H9 (cell line): ENCODE measurements around the gene C16orf74. TPM values are rescaled to one million over a fixed set of nuclear protein-coding genes. Genes with fewer than 3 reads are reported as not detected.

ENCODE experiments used
- DNase-seq: peaks from one replicate; pipeline ENCODE4 v3.0.0-alpha.2; 2017
- H2AFZ ChIP-seq: one replicate; pipeline ENCODE4 v1.6.1; 2013; ENCODE audit warnings: mild to moderate bottlenecking, low read length, control low read depth, moderate library complexity
- H2AK5ac ChIP-seq: 2 replicates; pipeline ENCODE4 v1.6.1; 2013; ENCODE audit warnings: low read length, control low read depth, mixed read lengths; ENCODE audit not compliant: insufficient read length
- H2BK120ac ChIP-seq: one replicate; pipeline ENCODE4 v1.6.1; 2013; ENCODE audit warnings: low read depth, mild to moderate bottlenecking, low read length, control low read depth, inconsistent platforms; ENCODE audit not compliant: poor library complexity, severe bottlenecking
- H2BK12ac ChIP-seq: 2 replicates; pipeline ENCODE4 v1.6.1; 2013; ENCODE audit warnings: low read length, control low read depth, mixed read lengths, low read depth; ENCODE audit not compliant: insufficient read length
- H2BK15ac ChIP-seq: 2 replicates; pipeline ENCODE4 v1.6.1; 2013; ENCODE audit warnings: low read depth, low read length, control low read depth
- H2BK20ac ChIP-seq: one replicate; pipeline ENCODE4 v1.6.1; 2013; ENCODE audit warnings: low read depth, mild to moderate bottlenecking, low read length, control low read depth, inconsistent platforms; ENCODE audit not compliant: poor library complexity, severe bottlenecking
- H2BK5ac ChIP-seq: 2 replicates; pipeline ENCODE4 v1.6.1; 2013; ENCODE audit warnings: low read length, control low read depth, mixed read lengths; ENCODE audit not compliant: insufficient read length
- H3K14ac ChIP-seq: 2 replicates; pipeline ENCODE4 v1.6.1; 2013; ENCODE audit warnings: low read length, control low read depth; ENCODE audit not compliant: insufficient read depth
- H3K18ac ChIP-seq: 2 replicates; pipeline ENCODE4 v1.6.1; 2013; ENCODE audit warnings: low read depth, mild to moderate bottlenecking, mixed read lengths, low read length, control low read depth; ENCODE audit not compliant: insufficient read length
- H3K23ac ChIP-seq: 2 replicates; pipeline ENCODE4 v1.6.1; 2013; ENCODE audit warnings: low read length, control low read depth, mixed read lengths, low read depth; ENCODE audit not compliant: insufficient read length
- H3K23me2 ChIP-seq: 2 replicates; pipeline ENCODE4 v1.6.1; 2013; ENCODE audit warnings: low read depth, mild to moderate bottlenecking, mixed read lengths, low read length, control low read depth; ENCODE audit not compliant: insufficient read length, poor library complexity, severe bottlenecking
- H3K27ac ChIP-seq: 2 replicates; pipeline ENCODE4 v1.5.1; 2013; ENCODE audit warnings: low read length, control low read depth, mixed read lengths, low read depth; ENCODE audit not compliant: insufficient read length
- H3K27me3 ChIP-seq: 2 replicates; pipeline ENCODE4 v1.6.1; 2013; ENCODE audit warnings: low read length, control low read depth, inconsistent platforms; ENCODE audit not compliant: insufficient read depth
- H3K4ac ChIP-seq: 2 replicates; pipeline ENCODE4 v1.6.1; 2013; ENCODE audit warnings: low read depth, mild to moderate bottlenecking, control low read depth, inconsistent platforms, low read length, moderate library complexity
- H3K4me1 ChIP-seq: 2 replicates; pipeline ENCODE4 v1.6.1; 2013; ENCODE audit warnings: low read length, control low read depth, inconsistent platforms; ENCODE audit not compliant: insufficient read depth
- H3K4me2 ChIP-seq: 2 replicates; pipeline ENCODE4 v1.6.1; 2013; ENCODE audit warnings: low read length, control low read depth, mixed read lengths; ENCODE audit not compliant: insufficient read length, insufficient read depth
- H3K56ac ChIP-seq: 2 replicates; pipeline ENCODE4 v1.6.1; 2013; ENCODE audit warnings: low read depth, mild to moderate bottlenecking, mixed read lengths, low read length, control low read depth; ENCODE audit not compliant: insufficient read length
- H3K79me1 ChIP-seq: 2 replicates; pipeline ENCODE4 v1.6.1; 2013; ENCODE audit warnings: low read depth, mild to moderate bottlenecking, moderate library complexity, low read length, control low read depth, inconsistent platforms; ENCODE audit not compliant: insufficient read depth, poor library complexity, severe bottlenecking
- H3K79me2 ChIP-seq: 2 replicates; pipeline ENCODE4 v1.6.1; 2013; ENCODE audit warnings: low read length, control low read depth, inconsistent platforms; ENCODE audit not compliant: insufficient read depth
- H3K9ac ChIP-seq: 2 replicates; pipeline ENCODE4 v1.6.1; 2013; ENCODE audit warnings: low read length, control low read depth, mixed read lengths; ENCODE audit not compliant: insufficient read length; ENCODE audit errors: extremely low read depth
- H3K9me3 ChIP-seq: one replicate; pipeline ENCODE4 v1.6.1; 2013; ENCODE audit warnings: low read depth, low read length, inconsistent platforms; ENCODE audit not compliant: control insufficient read depth
- H3T11ph ChIP-seq: one replicate; pipeline ENCODE4 v1.6.1; 2013; ENCODE audit warnings: mild to moderate bottlenecking, low read length, control low read depth, inconsistent platforms
- H4K20me1 ChIP-seq: one replicate; pipeline ENCODE4 v1.6.1; 2013; ENCODE audit not compliant: control insufficient read depth, insufficient read length, insufficient read depth
- H4K5ac ChIP-seq: 2 replicates; pipeline ENCODE4 v1.6.1; 2013; ENCODE audit warnings: low read depth, mild to moderate bottlenecking, mixed read lengths, low read length, control low read depth; ENCODE audit not compliant: insufficient read length
- H4K8ac ChIP-seq: replicated peaks from 2 replicates; pipeline ENCODE4 v1.6.1; 2013; ENCODE audit warnings: low read length, control low read depth, mixed read lengths, low read depth; ENCODE audit not compliant: insufficient read length
- H4K91ac ChIP-seq: 2 replicates; pipeline ENCODE4 v1.6.1; 2013; ENCODE audit warnings: low read depth, mild to moderate bottlenecking, moderate library complexity, mixed read lengths, low read length, control low read depth; ENCODE audit not compliant: insufficient read length
- H3K27ac Mint-ChIP-seq, 3 experiments: 2 replicates in 2 of 3; 3 replicates in 1 of 3; pipeline ENCODE4 v1.8.0; 2020 to 2021; ENCODE audit warnings: mixed read lengths in 3 of 3, mild to moderate bottlenecking in 1 of 3, moderate library complexity in 1 of 3
- H3K27me3 Mint-ChIP-seq: 2 replicates; pipeline ENCODE4 v1.8.0; 2021; ENCODE audit warnings: low read depth, mild to moderate bottlenecking, moderate library complexity, mixed read lengths
- H3K36me3 Mint-ChIP-seq, 3 experiments: 2 replicates in 2 of 3; 3 replicates in 1 of 3; pipeline ENCODE4 v1.8.0; 2020 to 2021; ENCODE audit warnings: low read depth in 3 of 3, mixed read lengths in 3 of 3; ENCODE audit not compliant: insufficient read depth in 1 of 3
- H3K4me1 Mint-ChIP-seq, 2 experiments: 2 replicates each; pipeline ENCODE4 v1.8.0; 2020; ENCODE audit warnings: mixed read lengths in 2 of 2
- H3K4me3 Mint-ChIP-seq, 2 experiments: 2 replicates in 1 of 2; 3 replicates in 1 of 2; pipeline ENCODE4 v1.8.0; 2020 to 2021; ENCODE audit warnings: mild to moderate bottlenecking in 2 of 2, mixed read lengths in 2 of 2, moderate library complexity in 1 of 2
- H3K9me3 Mint-ChIP-seq, 2 experiments: 2 replicates in 1 of 2; 3 replicates in 1 of 2; pipeline ENCODE4 v1.8.0; 2020; ENCODE audit warnings: mild to moderate bottlenecking in 2 of 2, mixed read lengths in 2 of 2, moderate library complexity in 1 of 2
- WGBS: extraction: QIAGEN DNeasy Blood & Tissue Kit; methylation state at CpG from one replicate; pipeline ENCODE4 v1.1.7; 2013; ENCODE audit warnings: missing lambda C conversion rate, low lambda C conversion rate, mixed read lengths; ENCODE audit not compliant: insufficient read length; ENCODE audit errors: extremely low coverage; 5-methylcytosine and 5-hydroxymethylcytosine counted together
- total RNA-seq: library from RNA; stranded (reverse); gene quantifications from 2 replicates; pipeline ENCODE4 v1.2.1, GENCODE V29; 2021
- TF ChIP-seq, protein P1 (sequence below): fragments of 200-600 bp; sonication (generic); conservative IDR thresholded peaks from 3 replicates; pipeline ENCODE4 v1.8.0; 2021; ENCODE audit warnings: antibody characterized with exemption, mild to moderate bottlenecking

Gene C16orf74
- total RNA-seq, 1 experiment from 2014 or later: 5.6 TPM

DNA sequence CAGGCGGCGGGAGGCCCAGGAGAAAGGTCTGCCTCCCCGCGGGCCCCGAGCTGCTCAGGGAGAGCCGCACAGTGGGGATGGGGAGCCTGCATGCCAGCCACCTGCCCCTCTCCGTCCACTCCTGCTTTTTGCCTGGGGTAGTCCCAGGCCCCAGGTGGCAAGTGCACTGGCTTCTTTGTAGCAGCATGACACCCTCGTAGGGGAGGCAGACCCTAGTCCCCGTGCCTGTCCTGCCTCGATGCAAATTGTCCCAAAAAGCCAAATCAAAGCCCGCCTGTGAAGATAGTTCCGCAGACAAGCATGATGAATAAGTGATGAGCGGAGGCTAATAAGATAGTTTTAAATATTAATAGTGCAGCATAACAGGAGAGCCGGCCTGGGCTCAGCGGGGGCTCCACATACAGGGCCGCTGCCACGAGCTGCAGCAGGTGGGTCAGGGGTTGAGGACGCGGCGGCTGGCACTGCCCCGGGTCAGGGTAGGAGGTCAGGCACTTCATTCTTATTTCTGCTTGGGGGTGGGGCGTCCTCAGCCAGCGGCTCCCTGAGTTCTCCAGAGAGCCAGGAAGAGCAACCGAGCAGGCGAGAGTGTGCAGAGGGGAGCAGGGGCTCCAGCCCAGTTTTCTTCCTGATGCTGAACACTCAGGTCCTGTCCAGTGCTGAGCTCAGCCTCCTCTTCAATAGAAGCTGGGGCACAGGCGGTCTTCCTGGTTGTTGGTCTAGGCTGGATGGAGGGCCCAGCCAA, 89.0 kb downstream of the C16orf74 start:
- no peak overlapping the region for H2BK12ac ChIP-seq
- H4K8ac ChIP-seq: no peak overlapping the region
- H3K79me1 ChIP-seq: no peaks in the 10 kb centered on the region
- H3K4me1 ChIP-seq: no peaks in the 10 kb centered on the region
- no peak overlapping the region for H2AFZ ChIP-seq
- H3K18ac ChIP-seq: no peak overlapping the region
- H3K27ac ChIP-seq: no peak overlapping the region
- H3K79me2 ChIP-seq: no peaks in the 10 kb centered on the region
- Mint-ChIP-seq H3K36me3 (peaks cover 61 to 92% (median 92%) of the 10 kb centered on the region in 3 experiments), H3K9me3 (no peaks in the 10 kb centered on the region), H3K27me3 (no peaks in the 10 kb centered on the region; the same call in 1 of the 2 replicates), H3K4me1 (peaks cover 4% of the 10 kb centered on the region in 2 experiments; a peak in 3 of 4 replicates), H3K4me3 (no peak overlapping the region), H3K27ac (peak overlapping the region in 2 of 3 experiments; percentile 87 to 89; a peak in 3 of 7 replicates)
- no peak overlapping the region for H3K4ac ChIP-seq
- H2BK5ac ChIP-seq: no peak overlapping the region
- no peak overlapping the region for H2BK15ac ChIP-seq
- DNase-seq: no peak
- no peaks in the 10 kb centered on the region for H3K23me2 ChIP-seq
- H3K9me3 ChIP-seq: no peaks in the 10 kb centered on the region
- no peak overlapping the region for H2AK5ac ChIP-seq
- H3K56ac ChIP-seq: no peak overlapping the region
- H3K27me3 ChIP-seq: no peaks in the 10 kb centered on the region
- no peak overlapping the region for H4K91ac ChIP-seq
- no peaks in the 10 kb centered on the region for H4K20me1 ChIP-seq
- no peak overlapping the region for H3K23ac ChIP-seq
- no peak overlapping the region for H2BK20ac ChIP-seq
- H4K5ac ChIP-seq: no peak overlapping the region
- no CpG with 5 or more reads among the region's 26 CpGs for WGBS
- TF ChIP-seq, protein P1, sequence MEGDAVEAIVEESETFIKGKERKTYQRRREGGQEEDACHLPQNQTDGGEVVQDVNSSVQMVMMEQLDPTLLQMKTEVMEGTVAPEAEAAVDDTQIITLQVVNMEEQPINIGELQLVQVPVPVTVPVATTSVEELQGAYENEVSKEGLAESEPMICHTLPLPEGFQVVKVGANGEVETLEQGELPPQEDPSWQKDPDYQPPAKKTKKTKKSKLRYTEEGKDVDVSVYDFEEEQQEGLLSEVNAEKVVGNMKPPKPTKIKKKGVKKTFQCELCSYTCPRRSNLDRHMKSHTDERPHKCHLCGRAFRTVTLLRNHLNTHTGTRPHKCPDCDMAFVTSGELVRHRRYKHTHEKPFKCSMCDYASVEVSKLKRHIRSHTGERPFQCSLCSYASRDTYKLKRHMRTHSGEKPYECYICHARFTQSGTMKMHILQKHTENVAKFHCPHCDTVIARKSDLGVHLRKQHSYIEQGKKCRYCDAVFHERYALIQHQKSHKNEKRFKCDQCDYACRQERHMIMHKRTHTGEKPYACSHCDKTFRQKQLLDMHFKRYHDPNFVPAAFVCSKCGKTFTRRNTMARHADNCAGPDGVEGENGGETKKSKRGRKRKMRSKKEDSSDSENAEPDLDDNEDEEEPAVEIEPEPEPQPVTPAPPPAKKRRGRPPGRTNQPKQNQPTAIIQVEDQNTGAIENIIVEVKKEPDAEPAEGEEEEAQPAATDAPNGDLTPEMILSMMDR: no peak
- no peak overlapping the region for H2BK120ac ChIP-seq
- H3K4me2 ChIP-seq: no peak overlapping the region
- no peak overlapping the region for H3T11ph ChIP-seq
- no peak overlapping the region for H3K9ac ChIP-seq
- H3K14ac ChIP-seq: no peak overlapping the region; the same call in 1 of the 2 replicates
